GM12878 (cell line): Measurements from ENCODE around the gene SPTY2D1. TPM values are rescaled to one million over a fixed set of nuclear protein-coding genes. Genes with fewer than 3 reads are reported as not detected.
A peak's percentile ranks its signal among the peaks of the same experiment; 100 is the strongest.

Source experiments
- BCL3 ChIP-seq: IDR thresholded peaks from 2 replicates; pipeline ENCODE4 v1.6.1; 2011; ENCODE audit warnings: borderline replicate concordance, low read depth, mild to moderate bottlenecking, moderate library complexity, low read length; ENCODE audit not compliant: insufficient read depth, poor library complexity, severe bottlenecking
- CBX5 ChIP-seq: sonication (generic); IDR thresholded peaks from 2 replicates; pipeline ENCODE4 v1.6.1; 2016; ENCODE audit warnings: low read depth, moderate library complexity, mild to moderate bottlenecking, inconsistent platforms
- CTCF ChIP-seq, 3 experiments: IDR thresholded peaks in 2 of 3; conservative IDR thresholded peaks in 1 of 3; 2 replicates each; pipeline ENCODE4 v1.5.1; 2011; ENCODE audit warnings: low read depth in 3 of 3, low read length in 3 of 3, mild to moderate bottlenecking in 3 of 3, control low read depth in 2 of 3, moderate library complexity in 2 of 3, inconsistent platforms in 1 of 3, mixed read lengths in 1 of 3; ENCODE audit not compliant: control insufficient read depth in 2 of 3, insufficient read depth in 1 of 3; ENCODE audit errors: extremely low read depth in 1 of 3
- ESRRA ChIP-seq: IDR thresholded peaks from 2 replicates; pipeline ENCODE4 v1.6.1; 2012; ENCODE audit warnings: mild to moderate bottlenecking, low read length, improper control_type of control experiment
- POLR2A ChIP-seq: IDR thresholded peaks from 2 replicates; pipeline ENCODE4 v1.6.1; 2011; ENCODE audit warnings: low read depth, mild to moderate bottlenecking, low read length
- SKIL ChIP-seq: fragments of 450-650 bp; IDR thresholded peaks from 2 replicates; pipeline ENCODE4 v1.6.1; 2017; ENCODE audit warnings: mild to moderate bottlenecking, low read depth, inconsistent platforms; ENCODE audit not compliant: poor library complexity, severe bottlenecking
- SMAD5 ChIP-seq: IDR thresholded peaks from 2 replicates; pipeline ENCODE4 v1.6.1; 2016; ENCODE audit warnings: antibody characterized with exemption, low read depth
- ZNF384 ChIP-seq: IDR thresholded peaks from 2 replicates; pipeline ENCODE4 v1.6.1; 2012; ENCODE audit warnings: low read depth, mild to moderate bottlenecking, low read length, improper control_type of control experiment, borderline replicate concordance
- polyA plus RNA-seq, 11 experiments: library from polyadenylated mRNA; depleted of rRNA in 4 of 11; unstranded in 6 of 11; stranded (reverse) in 5 of 11; fragments of >200 nt; fragmentation: Nextera tagmentation in 4 of 11; fragmentation: Illumina TruSeq in 1 of 11; extraction: Ambion mirVana in 4 of 11; extraction: Trizol in 1 of 11; gene quantifications; 1 replicate in 1 of 11; 2 replicates in 10 of 11; pipeline versions ENCODE4 v1.2.1 to v1.2.3, GENCODE V29; 2011 to 2016; ENCODE audit warnings: inconsistent platforms in 2 of 11, missing spikeins in 2 of 11, low read depth in 1 of 11
- total RNA-seq, 4 experiments: library from RNA; depleted of rRNA in 3 of 4; stranded (reverse); fragments of >200 nt in 3 of 4; fragmentation: Illumina TruSeq in 1 of 4; extraction: Trizol in 1 of 4; gene quantifications; 2 replicates each; pipeline versions ENCODE4 v1.2.1 to v1.2.3, GENCODE V29; 2013 to 2021

Gene SPTY2D1
- total and polyA plus RNA-seq, 10 of the 15 experiments (the other 5 are each of a cell fraction or from before 2014, with no cell fraction given), result 4.6 to 31.1 (median 15.5) TPM

GRCh38 chr11:18650859-18651557, 16.9 kb upstream of the SPTY2D1 start (continued):
- peak; percentile 73 to 86 (median 75) for TF ChIP-seq CTCF (IDR thresholded peaks at IDR 0.05 in 2 of 3, conservative IDR thresholded peaks at IDR 0.05 in 1 of 3; ENCODE audit: control insufficient read depth in 2 of 3, extremely low read depth in 1 of 3, insufficient read depth in 1 of 3, low read depth in 3 of 3, low read length in 3 of 3)
- no peak for TF ChIP-seq SMAD5
- no peak for TF ChIP-seq ZNF384
- TF ChIP-seq CBX5, result 0 out of 2 replicates have a peak, but pooled peaks have one; percentile 28
- TF ChIP-seq ESRRA, result no peak
- TF ChIP-seq BCL3, result no peak
- TF ChIP-seq SKIL, result no peak
- peak; percentile 57; the same call in 1 of the 2 replicates for TF ChIP-seq POLR2A
